ENCODE results near the gene AGAP3.

Gene AGAP3

DNA sequence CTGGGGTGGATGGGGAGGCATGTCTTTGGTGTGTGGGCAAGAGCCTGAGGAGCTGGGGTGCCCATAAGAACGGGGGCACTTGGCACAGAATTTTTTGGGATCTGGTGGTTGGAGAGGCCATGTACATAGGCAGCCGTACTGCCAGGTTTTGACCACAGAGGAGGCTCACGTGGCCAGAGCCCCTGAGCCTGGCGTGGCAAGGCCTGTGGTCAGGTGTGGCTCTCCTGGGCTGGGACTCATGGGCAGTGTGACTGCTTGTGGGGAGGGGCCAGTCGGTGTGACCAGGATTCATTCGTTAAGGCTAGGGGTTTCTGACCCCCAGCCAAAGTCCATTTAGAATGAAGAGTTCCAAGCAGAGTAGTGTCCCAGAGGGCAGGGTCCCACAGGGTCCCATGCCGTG is 38.2 kb downstream of the AGAP3 start:
- DNase-seq (ENCODE audit: low read depth) = no peak

DNA sequence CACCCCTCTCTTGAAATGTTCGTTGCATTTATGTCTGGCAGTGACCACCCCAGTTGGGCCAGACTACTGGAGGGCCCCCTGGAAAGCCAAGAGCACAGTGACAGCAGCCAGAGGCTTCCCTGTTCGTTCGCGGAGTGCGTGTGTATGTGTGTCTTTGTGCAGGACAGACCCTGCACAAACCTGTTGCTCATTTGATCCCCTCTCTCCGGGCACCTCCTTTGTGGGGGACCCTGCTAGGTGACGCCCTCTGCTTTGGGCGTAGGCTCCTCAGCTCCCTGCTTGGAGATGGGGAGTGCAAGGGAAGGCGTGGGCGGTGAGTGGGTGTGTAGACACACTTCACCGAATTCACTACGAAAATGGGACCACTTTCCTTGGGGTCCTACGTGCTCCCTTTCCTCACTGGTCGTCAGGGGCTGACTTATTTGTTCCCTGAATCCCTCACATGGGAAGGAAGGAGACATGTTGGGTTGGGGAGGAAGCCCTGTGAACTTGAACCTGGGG is 38.7 kb downstream of the AGAP3 start:
- DNase-seq (ENCODE audit: low read depth) = no peak

DNA sequence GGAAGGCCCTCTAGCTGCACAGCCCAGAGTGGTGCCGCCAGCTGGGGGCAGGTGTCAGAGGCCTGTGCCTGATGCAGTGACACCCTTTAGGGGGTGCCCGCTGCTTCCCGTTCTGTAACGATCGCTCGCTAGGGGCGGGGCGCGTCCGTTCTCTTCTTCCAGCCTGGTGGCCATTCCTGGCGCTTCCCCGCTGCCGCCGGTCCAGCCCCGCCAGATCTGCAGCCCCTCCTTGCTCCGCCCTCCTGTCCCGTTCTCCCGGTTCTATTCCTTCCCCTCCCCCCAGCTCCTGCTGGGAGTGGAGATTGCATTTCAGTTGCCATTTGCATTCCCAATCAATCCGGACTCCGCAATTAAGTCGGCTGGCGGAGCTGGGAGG is 39.2 kb downstream of the AGAP3 start:
- DNase-seq (ENCODE audit: low read depth) = no peak

DNA sequence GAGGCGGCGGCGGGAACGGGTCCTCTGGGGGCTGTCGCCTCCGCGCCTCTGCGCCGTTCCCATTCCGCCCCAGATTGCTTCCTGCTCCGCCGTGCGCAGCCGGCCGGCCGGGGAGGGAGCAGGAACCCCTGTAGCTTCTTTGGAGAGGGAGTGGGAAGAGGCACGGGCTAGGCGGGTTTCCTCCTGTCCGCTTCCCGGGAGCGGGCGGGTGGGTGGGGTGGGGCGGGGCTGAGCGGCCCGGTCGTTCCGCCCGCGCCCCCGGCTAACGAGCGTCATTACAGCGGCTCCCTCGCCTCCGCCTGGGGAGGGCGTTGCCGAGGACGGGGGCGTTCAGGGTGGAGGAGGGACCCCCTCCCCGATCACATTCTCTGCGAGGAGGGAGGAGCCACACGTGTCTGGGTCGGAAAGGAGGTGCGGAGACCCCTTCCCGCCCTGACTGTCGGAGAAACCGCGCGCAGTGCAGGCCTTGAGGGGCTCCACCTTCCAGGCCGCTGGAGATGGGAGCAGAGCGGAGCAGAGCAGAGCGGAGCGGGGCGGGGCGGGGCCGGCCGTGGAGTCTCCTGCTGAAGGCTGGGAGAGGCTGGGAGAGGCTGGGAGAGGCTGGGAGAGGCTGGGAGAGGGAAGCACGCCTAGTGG is 39.7 kb downstream of the AGAP3 start:
- no peak for DNase-seq (ENCODE audit: low read depth)

DNA sequence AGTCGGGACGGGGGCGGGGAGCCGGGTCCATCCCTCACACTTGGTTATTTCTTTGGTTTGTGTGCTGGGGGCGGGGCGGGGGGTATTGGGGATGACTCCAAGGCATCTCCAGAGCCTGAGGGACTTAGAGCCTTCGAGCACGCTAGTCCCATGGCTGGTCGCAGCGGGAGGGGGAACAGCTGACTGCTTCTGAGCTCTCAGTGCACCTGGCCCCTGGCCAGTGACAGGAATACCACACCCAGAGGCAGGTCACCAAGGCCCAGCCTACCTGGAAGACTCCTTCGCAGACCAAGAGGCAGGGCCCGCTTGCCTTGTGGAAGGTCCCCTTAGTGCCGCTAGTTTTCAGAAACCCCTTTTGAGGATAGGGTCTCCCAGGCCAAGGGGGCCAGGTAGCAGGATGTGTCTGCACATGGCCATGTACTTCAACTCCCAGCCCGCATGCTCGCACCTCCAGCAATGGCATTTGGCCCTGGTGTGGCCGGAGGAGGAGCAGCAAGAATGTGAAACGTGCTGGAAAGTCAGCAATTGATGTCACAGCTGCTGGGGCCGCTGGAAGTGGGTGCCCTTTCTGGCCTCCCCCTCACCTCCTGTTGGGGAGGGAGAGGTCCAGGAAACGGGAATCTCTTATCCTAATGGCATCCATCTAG is 40.3 kb downstream of the AGAP3 start:
- no peak for DNase-seq (ENCODE audit: low read depth)

DNA sequence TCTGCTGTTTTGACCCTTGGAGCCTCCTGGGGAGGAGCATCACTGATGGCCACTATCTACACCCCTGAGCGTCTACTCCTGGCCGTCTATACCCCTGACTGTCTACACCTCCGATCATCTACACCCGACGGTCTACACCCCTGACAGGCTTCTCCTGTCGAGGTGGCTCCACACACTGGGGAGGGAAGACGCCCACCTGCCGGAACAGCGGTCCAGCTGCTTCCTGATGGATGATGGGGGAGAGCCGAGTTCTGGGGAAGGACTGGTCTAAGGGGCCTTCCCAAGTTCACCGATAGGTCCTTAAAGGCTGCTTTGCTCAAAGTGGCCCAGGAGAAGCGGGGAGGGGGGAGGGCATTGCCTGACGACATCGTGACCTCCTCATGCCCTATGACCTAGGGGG is 41.9 kb downstream of the AGAP3 start:
- no peak for DNase-seq (ENCODE audit: low read depth)

DNA sequence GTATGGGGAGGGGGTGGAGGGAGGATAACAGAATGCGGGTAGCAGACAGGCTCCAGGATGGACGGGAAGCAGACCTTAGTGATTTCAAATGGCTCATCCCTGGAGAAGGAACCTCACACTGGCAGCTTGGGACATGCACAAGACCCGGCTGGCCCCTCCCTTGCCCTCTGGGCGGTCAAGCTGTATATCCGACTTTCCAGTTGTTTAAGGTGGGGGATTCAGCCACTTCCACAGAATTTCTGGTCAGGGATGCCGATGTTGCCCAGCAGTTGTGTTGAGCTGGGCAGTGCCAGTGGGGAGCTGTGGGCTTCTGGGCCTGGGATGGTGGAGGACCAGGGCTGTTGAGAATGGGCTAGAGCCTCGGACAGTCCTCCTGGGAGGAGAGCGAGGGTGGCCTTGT is 42.4 kb downstream of the AGAP3 start:
- no peak for DNase-seq (ENCODE audit: low read depth)

DNA sequence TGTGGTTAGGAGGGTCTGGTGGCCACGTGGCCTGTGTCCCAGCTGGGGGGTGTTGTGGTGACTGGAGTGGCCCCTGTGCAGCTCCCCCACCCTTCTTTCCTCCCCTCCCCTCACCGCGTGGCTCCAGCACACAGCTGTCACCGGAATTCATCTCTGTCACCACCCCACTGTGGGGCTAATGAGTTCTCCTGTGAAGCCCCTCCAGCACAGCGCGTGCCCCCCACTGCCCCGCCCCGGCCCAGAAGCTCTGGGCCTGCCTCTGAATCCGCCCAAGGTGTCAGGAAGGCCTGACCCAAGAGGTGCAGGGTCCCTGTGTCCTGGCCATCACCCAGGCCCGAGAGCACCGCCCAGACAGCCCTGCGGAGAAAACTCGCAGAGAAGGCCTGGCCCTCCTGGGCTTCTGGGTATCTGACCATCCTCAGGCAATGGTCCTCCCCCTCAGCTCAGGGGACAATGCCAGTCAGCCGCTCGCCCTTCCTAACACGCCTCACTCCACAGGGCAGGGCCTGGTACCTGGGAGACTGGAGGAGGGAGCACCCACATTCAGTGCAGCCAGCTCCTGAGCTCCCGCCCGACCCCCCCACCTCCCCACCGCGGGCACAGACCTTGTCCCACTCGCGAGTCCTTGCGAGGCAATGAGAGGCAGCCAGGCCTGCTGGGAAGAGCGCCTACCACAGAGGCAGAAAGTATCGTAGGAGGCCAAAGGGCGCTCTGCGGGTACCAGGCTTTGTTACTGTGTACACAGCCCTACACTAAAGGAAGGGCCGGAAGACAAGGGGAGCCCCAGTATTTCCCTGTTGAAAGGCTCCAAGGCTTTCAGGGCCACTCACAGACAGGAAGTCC is 43.1 kb downstream of the AGAP3 start:
- DNase-seq (ENCODE audit: low read depth) = no peak

DNA sequence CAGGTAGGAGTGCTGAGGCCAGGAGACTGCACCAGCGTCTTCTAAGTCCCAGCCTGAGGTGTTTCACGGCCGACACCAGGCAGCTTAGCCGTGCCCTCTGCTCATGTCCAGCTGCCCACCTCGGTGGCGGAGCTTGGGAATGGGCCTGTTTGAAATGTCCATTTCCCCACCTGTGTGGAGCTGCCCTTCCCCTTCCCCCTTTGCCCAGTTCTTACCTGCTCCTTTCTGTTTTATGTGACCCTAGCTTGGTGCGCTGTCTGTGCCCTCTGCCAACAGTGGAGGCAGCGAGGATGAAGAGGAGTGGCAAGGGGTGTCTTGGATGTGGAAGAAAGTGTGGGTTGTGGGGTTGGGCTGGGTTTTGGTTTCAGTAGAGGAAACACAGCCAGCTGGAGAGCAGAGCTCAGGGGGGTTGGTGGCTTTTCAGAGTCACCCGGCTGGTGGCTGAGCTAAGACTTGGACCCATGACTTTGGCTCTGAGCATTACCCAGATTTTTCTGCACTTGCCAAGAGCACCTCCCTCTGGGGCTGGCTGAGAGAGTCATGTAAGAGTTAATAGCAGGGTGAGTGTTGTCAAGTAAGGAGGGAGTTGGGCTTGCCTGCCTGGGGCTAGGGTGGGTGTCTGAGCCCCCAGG is 43.8 kb downstream of the AGAP3 start:
- DNase-seq (ENCODE audit: low read depth) = no peak

DNA sequence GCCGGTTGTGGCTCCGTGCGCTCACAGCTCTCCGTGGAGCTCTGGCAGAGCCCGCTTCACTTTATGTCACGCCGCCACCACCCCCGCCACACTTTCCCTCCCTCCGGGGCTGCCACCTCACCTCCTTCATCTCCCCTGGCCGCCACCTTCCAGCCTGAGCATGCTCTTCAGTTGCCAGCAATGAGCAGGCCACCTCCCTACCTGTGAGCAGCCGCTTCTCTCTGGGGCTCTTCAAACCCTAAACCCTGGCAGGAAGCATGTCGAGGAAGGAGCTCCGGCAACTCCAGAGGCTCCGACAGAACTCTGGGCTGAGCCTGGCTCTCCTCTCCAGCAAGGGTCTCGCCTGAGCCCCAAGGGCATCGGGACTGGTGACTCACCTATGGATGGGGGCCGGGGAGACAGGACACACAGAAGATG is 44.5 kb downstream of the AGAP3 start:
- no peak for DNase-seq (ENCODE audit: low read depth)

DNA sequence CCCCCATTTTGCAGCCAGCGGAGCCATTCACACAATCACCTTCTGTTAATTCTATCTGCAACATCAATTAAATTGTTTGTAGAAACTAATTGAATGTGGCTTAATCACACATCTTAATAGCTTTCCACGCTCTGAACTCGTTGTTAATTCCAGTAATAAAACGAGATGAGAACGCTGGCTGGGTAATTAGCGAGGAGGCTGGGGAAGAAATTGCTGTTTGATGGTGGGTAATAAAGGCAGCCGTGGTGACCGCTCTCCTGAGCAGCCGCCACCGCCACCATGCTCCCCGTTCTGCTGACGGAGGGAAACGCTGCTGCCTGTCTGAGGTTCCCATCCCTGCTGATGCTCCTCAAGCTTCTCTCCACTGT is 44.9 kb downstream of the AGAP3 start:
- no peak for DNase-seq (ENCODE audit: low read depth)

DNA sequence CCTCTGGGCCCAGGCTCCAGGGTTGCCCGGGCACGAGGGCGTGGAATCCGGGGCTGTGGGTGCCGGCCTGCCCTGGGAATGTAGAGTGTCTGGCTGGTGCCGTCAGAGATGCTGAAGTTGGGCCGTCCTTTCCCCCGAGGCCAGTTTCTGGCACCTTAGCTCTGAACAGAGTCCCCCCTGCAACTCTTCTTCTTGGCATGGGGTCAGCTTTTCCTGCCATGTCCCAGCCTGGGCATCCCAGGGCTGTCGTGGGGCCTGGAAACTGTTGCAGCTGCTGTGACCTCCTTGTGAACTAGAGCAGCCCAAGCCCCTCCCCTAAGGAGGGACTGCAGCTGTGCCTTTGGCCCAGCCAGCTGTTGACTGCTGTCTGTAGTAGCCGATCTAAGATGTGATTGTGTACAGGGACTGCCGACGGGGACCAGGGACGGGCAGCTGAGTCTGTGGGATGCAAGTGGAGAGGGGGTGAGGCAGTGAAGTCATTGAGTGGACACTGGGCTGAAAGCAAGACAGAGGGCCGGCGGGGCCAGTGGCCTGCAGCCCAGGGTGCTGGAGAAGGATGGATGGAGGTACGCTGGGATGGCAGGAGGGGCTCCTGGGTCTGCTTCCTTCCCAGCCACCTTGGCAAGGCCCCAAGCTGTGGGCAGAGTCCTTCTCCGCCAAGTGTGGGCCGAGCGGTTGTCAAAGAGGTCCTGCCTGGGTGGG is 45.5 kb downstream of the AGAP3 start:
- DNase-seq (ENCODE audit: low read depth) = no peak

DNA sequence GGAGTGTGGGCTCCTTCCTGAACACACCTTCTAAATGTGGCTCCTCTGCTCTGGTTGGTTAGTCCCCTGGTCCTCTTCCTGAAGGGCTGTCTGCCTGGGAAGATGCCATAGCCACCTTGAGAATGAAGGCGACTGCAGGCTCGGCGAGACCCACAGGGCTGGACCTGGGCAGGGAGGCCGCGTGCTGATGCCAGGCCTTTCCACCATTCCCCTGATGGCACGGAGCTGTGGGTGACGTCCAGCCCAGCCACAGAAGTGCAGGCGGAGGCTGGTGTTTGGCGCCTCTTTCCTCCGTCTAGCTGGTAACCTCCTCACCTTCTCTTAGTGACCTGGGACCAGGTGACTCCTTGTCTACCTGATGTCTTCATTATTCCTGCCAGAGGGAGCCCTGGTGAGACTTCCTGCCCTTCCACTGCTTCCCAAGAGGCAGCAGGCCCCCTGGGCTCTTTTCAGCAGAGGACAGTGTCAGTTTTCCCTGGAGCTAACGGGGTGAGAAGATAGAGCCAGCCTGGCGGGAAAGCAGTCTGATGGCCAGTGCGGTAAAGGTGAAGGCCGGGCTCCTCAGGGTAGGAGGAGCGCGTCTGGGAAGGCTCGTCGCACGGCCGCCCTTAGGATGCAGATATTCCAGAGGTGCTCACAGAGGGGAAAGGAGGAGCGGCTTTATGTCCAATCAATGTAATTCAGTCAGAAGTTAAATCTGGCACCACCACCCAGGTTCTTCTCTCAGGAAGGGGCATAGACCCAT is 46.4 kb downstream of the AGAP3 start:
- no peak for DNase-seq (ENCODE audit: low read depth)

DNA sequence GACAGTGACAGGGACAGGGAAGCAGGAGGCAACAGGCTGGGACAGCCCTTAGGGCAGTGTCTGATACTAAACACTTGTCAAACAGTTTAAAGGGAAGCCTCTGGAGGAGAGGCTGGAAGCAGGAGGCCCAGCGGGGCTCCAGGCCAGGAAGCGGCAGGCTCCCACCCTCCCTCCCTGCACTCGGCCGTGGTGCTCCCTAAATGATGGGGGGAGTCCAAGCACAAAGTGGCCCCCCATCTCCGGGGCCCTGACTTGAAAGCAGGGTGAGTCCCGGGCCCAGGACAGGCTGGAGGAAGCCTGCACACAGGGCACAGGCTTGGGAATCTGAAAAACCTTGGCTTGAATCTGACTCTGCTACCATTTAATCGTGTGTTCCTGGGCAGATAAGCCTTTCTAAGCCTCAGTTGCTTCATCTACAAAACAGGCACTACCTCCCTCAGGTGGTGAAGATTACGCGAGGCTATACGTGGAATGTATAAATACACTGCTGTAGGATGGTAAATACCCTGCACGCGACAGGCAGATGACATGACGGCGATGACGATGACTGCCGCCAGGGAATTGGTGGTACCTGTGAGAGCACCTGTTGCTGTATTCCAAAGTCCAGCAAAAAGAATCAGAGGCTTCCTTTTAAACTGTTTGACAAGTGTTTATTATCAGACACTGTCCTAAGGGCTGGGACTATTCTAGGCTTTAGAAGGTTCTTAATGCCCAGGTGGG is 47.2 kb downstream of the AGAP3 start:
- no peak for DNase-seq (ENCODE audit: low read depth)

DNA sequence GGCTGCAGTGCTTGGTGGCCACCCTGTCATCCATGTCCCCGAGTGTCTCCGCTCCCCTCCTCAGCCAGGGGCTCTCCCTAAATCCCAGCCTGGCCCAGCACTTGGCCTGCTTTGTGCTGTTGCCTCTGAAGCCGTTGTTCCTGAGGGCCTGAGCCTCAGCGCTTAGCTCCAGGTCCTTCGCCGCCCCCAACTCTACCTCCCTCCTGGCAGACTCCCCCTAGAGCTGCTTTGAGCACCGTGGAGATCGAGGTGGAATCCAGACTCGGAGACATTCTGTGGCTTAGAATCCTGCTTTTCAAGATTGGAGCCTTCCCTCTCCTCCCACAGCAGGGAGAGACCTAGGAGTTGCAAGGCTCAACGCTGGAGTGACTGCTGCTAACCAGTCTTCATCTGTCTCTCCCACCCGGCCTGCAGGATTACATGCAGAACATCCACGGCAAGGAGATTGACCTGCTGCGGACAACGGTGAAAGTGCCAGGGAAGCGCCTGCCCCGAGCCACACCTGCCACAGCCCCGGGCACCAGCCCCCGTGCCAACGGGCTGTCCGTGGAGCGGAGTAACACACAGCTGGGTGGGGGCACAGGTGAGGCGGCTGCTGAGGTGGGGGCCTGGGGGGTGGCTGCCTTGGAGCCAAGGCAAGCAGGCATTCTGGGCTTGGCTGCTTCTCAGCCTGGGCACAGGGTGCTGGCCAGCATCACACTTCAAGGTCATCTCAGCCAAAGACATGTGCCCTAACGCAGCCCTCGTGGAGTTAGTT is 47.9 kb downstream of the AGAP3 start:
- no peak for DNase-seq (ENCODE audit: low read depth)

DNA sequence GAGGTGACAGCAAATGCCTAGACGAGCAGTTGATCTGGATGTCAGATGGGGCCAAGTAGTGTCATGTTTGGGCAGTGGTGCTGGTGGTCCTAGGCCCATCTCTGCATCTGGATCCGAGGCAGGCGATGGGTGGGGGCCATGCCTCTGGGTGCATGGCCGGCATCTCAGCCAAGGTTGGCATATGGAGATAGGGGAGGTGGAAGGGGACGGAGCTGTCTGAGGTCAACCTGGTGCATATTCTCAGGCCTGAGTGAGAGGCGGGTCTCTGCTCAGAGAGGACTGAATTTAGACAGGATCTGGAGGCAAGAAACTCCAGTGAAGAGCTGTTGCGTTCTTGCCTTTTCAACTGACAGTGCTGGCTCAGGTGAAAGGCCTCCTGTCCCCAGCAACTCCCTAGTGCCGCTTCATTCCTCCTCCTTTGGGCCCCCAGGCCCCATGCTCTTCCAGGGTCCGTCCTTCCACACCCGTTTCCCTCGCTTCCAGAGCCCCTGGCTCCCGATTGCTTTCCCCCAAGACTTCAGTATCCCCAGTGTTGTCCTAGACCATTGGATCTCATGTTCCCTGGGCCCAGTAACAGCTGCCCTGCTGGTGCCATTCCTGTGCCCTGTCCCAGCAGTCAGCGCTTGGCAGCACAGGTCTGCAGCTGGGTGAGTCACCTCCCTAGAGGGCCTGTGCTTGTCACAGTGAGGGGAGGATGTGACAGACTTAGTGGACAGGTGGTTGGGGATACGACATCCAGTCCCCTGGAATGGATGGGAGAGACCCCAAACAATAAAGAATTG is 48.7 kb downstream of the AGAP3 start:
- no peak for DNase-seq (ENCODE audit: low read depth)

DNA sequence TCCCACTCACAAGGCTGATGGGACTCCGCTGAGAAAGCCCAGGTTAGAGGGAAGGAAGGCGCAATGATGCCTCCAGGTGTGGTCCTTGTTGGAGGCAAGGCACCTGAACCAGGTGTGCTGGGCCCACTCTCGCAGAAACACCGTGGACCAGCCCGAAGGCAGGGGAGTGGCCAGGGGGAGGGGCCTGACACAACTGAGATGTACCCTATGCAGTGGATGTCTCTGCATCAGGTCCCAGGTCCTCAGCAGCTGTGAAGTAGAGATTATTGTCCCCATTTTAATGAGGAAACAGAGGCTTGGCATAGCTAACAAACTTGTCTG is 49.2 kb downstream of the AGAP3 start:
- no peak for DNase-seq (ENCODE audit: low read depth)

DNA sequence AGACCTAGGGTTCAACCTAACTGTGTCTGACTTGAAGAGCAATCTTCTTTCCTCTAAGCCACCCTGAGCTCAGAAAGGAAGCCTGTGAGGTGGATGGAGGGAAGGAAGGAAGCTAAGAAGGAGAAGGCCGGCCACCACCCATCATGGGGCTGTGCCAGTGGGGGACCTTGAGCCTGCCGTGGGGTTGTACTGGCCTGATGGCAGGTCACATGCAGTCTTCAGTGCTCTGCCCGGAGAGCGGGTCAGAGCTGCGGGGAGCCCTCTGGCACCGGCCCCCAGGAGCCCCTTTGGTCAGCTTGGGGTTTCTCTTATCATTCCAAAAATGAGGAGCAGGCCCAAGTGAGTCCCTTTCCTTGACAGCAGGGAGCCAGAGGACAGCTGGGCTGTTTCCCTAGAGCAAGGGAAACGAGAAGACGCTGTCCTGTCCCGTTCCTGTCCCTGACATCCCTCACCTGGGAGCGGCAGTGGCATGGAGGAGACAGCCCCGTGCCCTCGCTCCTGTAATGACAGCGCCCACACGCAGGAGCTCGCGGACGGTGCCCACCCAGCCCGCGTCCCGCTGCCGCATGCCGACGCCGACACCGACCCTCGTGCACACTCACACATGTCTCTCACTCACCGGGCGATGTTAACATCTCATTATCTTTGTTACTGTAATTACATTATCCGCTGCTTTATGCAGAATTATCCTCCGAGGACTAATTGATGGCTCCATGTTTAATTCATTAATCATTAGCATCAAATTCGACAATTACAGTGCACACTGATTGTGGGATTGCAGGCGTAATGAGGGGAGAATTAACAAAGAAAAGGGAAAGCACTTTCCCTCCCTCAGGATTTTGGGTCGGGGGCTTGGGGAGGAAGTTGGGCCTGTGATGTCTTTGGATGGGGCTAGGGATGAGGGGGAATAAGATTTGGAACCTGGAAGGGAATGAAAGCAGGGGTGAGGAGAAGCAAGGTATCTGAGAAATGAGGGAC is 49.9 kb downstream of the AGAP3 start:
- no peak for DNase-seq (ENCODE audit: low read depth)

Measured in stimulated activated CD8-positive, alpha-beta memory T cell treated with anti-CD3 and anti-CD28 coated beads, Interleukin-4, amount 100 ng/mL, for 24 hours (primary cell).